ENCODE data around the gene CEP57.

- TF ChIP-seq CTCF (conservative IDR thresholded peaks at IDR 0.05; ENCODE audit: low read depth, low read length) (no peak), EZH2 (IDR thresholded peaks at IDR 0.05; ENCODE audit: low read length, unreplicated experiment) (no peak), EZH2phosphoT487 (IDR thresholded peaks at IDR 0.05; ENCODE audit: borderline replicate concordance, low read length) (no peak)
Observed at GRCh38 chr11:95760941-95761340, 29.4 kb upstream of the CEP57 start.
